Activated T-cell treated with anti-CD3 and anti-CD28 coated beads, Interleukin-2, amount 50 U/mL, for 4 hours (primary cell): Measurements from ENCODE around the gene IGDCC3. TPM values are rescaled to one million over a fixed set of nuclear protein-coding genes. Genes with fewer than 3 reads are reported as not detected.

ENCODE experiments used
- ATAC-seq, 2 donors: fragments of 200-7000 bp; cut with Tn5 transposase; one replicate each; pipeline ENCODE4 v1.10.0; 2021
- DNase-seq: peaks from one replicate; pipeline ENCODE4 v3.0.0-alpha.2; 2020
- H3K27me3 Mint-ChIP-seq: one replicate; pipeline ENCODE4 v1.8.0; 2021; ENCODE audit warnings: low read depth, mixed read lengths
- H3K36me3 Mint-ChIP-seq: one replicate; pipeline ENCODE4 v1.8.0; 2022; ENCODE audit warnings: mixed read lengths; ENCODE audit not compliant: insufficient read depth
- H3K4me1 Mint-ChIP-seq: one replicate; pipeline ENCODE4 v1.8.0; 2021; ENCODE audit warnings: low read depth, mixed read lengths
- H3K4me3 Mint-ChIP-seq: one replicate; pipeline ENCODE4 v1.8.0; 2021; ENCODE audit warnings: mild to moderate bottlenecking, moderate library complexity, mixed read lengths
- H3K9me3 Mint-ChIP-seq: one replicate; pipeline ENCODE4 v1.8.0; 2021; ENCODE audit warnings: mixed read lengths
- total RNA-seq, 3 donors: library from RNA; stranded (reverse); gene quantifications; one replicate each; pipeline ENCODE4 v1.2.1, GENCODE V29; 2021

IGDCC3 gene
- total RNA-seq, 3 donors from 2014 or later: 0.10 TPM; not detected in 2

- DNase-seq (no peak), ATAC-seq (no peak)
- no peaks in the 10 kb centered on the region for H3K36me3 Mint-ChIP-seq
- H3K4me3 Mint-ChIP-seq: no peak overlapping the region
- H3K27me3 Mint-ChIP-seq: peaks cover 39% of the 10 kb centered on the region
- H3K4me1 Mint-ChIP-seq: no peaks in the 10 kb centered on the region
- H3K9me3 Mint-ChIP-seq: no peaks in the 10 kb centered on the region
These were observed 34.8 kb upstream of the IGDCC3 start for GRCh38 chr15:65412556-65412955.

- H3K36me3 Mint-ChIP-seq: no peaks in the 10 kb centered on the region
- H3K4me1 Mint-ChIP-seq: no peaks in the 10 kb centered on the region
- no peaks in the 10 kb centered on the region for H3K9me3 Mint-ChIP-seq
- no peak overlapping the region for H3K4me3 Mint-ChIP-seq
- DNase-seq (no peak), ATAC-seq (no peak)
- H3K27me3 Mint-ChIP-seq: peaks cover 29% of the 10 kb centered on the region
These were observed 33.8 kb upstream of the IGDCC3 start for GRCh38 chr15:65411465-65412071.

- Mint-ChIP-seq H3K4me1 (no peaks in the 10 kb centered on the region), H3K9me3 (no peaks in the 10 kb centered on the region), H3K27me3 (peaks cover 25% of the 10 kb centered on the region), H3K36me3 (no peaks in the 10 kb centered on the region), H3K4me3 (no peak overlapping the region)
- no peak for ATAC-seq
- DNase-seq: no peak
These were observed 33.2 kb upstream of the IGDCC3 start for GRCh38 chr15:65410972-65411371.

GRCh38 chr15:65410036-65410435, 32.2 kb upstream of the IGDCC3 start:
- DNase-seq (no peak), ATAC-seq (no peak)
- Mint-ChIP-seq H3K4me1 (no peaks in the 10 kb centered on the region), H3K27me3 (peaks cover 23% of the 10 kb centered on the region), H3K4me3 (no peak overlapping the region), H3K9me3 (no peaks in the 10 kb centered on the region), H3K36me3 (no peaks in the 10 kb centered on the region)

- H3K4me3 Mint-ChIP-seq: no peak overlapping the region
- peaks cover 20% of the 10 kb centered on the region for H3K27me3 Mint-ChIP-seq
- no peak for ATAC-seq
These were observed 31.3 kb upstream of the IGDCC3 start for GRCh38 chr15:65409036-65409631.

GRCh38 chr15:65408324-65409035, 30.7 kb upstream of the IGDCC3 start:
- no peaks in the 10 kb centered on the region for H3K4me1 Mint-ChIP-seq
- no peak overlapping the region for H3K4me3 Mint-ChIP-seq
- H3K27me3 Mint-ChIP-seq: peaks cover 24% of the 10 kb centered on the region
- H3K36me3 Mint-ChIP-seq: no peaks in the 10 kb centered on the region
- DNase-seq (no peak), ATAC-seq (no peak)
- no peaks in the 10 kb centered on the region for H3K9me3 Mint-ChIP-seq

More at GRCh38 chr15:65409036-65409631, 31.3 kb upstream of the IGDCC3 start:
- Mint-ChIP-seq H3K9me3 (no peaks in the 10 kb centered on the region), H3K36me3 (no peaks in the 10 kb centered on the region), H3K4me1 (no peaks in the 10 kb centered on the region)
- no peak for DNase-seq

- ATAC-seq (no peak), DNase-seq (no peak)
- H3K27me3 Mint-ChIP-seq: peaks cover 39% of the 10 kb centered on the region
- no peaks in the 10 kb centered on the region for H3K9me3 Mint-ChIP-seq
- no peak overlapping the region for H3K4me3 Mint-ChIP-seq
- H3K4me1 Mint-ChIP-seq: no peaks in the 10 kb centered on the region
- H3K36me3 Mint-ChIP-seq: no peaks in the 10 kb centered on the region
These were observed 28.7 kb upstream of the IGDCC3 start for GRCh38 chr15:65406424-65407000.

GRCh38 chr15:65405791-65406423, 28.1 kb upstream of the IGDCC3 start:
- Mint-ChIP-seq H3K9me3 (no peaks in the 10 kb centered on the region), H3K4me1 (no peaks in the 10 kb centered on the region), H3K36me3 (no peaks in the 10 kb centered on the region), H3K27me3 (peaks cover 43% of the 10 kb centered on the region), H3K4me3 (no peak overlapping the region)
- ATAC-seq (no peak), DNase-seq (no peak)

- DNase-seq (no peak), ATAC-seq (no peak)
- H3K4me1 Mint-ChIP-seq: no peaks in the 10 kb centered on the region
- H3K36me3 Mint-ChIP-seq: no peaks in the 10 kb centered on the region
- no peak overlapping the region for H3K4me3 Mint-ChIP-seq
- H3K27me3 Mint-ChIP-seq: peaks cover 43% of the 10 kb centered on the region
- no peaks in the 10 kb centered on the region for H3K9me3 Mint-ChIP-seq
These were observed 26.5 kb upstream of the IGDCC3 start for GRCh38 chr15:65404186-65404872.

- Mint-ChIP-seq H3K27me3 (peaks cover 43% of the 10 kb centered on the region), H3K4me3 (no peak overlapping the region), H3K36me3 (no peaks in the 10 kb centered on the region), H3K4me1 (no peaks in the 10 kb centered on the region), H3K9me3 (no peaks in the 10 kb centered on the region)
- DNase-seq (no peak), ATAC-seq (no peak)
These were observed 25.2 kb upstream of the IGDCC3 start for GRCh38 chr15:65402961-65403360.

GRCh38 chr15:65401611-65402240, 23.9 kb upstream of the IGDCC3 start:
- ATAC-seq: no peak
- H3K4me1 Mint-ChIP-seq: peaks cover 3% of the 10 kb centered on the region
- peaks cover 50% of the 10 kb centered on the region for H3K27me3 Mint-ChIP-seq
- no peak overlapping the region for H3K4me3 Mint-ChIP-seq
- no peaks in the 10 kb centered on the region for H3K36me3 Mint-ChIP-seq
- no peak for DNase-seq
- H3K9me3 Mint-ChIP-seq: no peaks in the 10 kb centered on the region

- Mint-ChIP-seq H3K9me3 (no peaks in the 10 kb centered on the region), H3K36me3 (no peaks in the 10 kb centered on the region), H3K4me1 (peaks cover 3% of the 10 kb centered on the region), H3K27me3 (peaks cover 57% of the 10 kb centered on the region), H3K4me3 (no peak overlapping the region)
- DNase-seq: peak; percentile 28
- peak; percentile 77 to 83 for ATAC-seq
These were observed 23.2 kb upstream of the IGDCC3 start for GRCh38 chr15:65400760-65401610.

GRCh38 chr15:65399997-65400396, 22.2 kb upstream of the IGDCC3 start:
- Mint-ChIP-seq H3K27me3 (peaks cover 64% of the 10 kb centered on the region), H3K9me3 (no peaks in the 10 kb centered on the region), H3K4me1 (peaks cover 3% of the 10 kb centered on the region), H3K4me3 (no peak overlapping the region), H3K36me3 (no peaks in the 10 kb centered on the region)
- DNase-seq (no peak), ATAC-seq (no peak)
